ENCODE measurements around the gene STRAP. TPM values are rescaled to one million over a fixed set of nuclear protein-coding genes. Genes with fewer than 3 reads are reported as not detected.

STRAP gene
- total and polyA plus RNA-seq, 2 experiments from 2014 or later, result 229 to 403 TPM

GRCh38 chr12:15834575-15834974 lies 47.6 kb upstream of the STRAP start (continued):
- TF ChIP-seq ZNF462 (CRISPR knock-in tag; IDR thresholded peaks at IDR 0.05) (no peak), ZNF331 (CRISPR knock-in tag; IDR thresholded peaks at IDR 0.05; ENCODE audit: low read depth) (no peak), NANOG (IDR thresholded peaks at IDR 0.05; ENCODE audit: borderline replicate concordance) (no peak), ETS1 (IDR thresholded peaks at IDR 0.05) (no peak), POLR2AphosphoS5 (IDR thresholded peaks at IDR 0.05; ENCODE audit: low read depth) (no peak), CTCF (conservative IDR thresholded peaks at IDR 0.05; ENCODE audit: low read depth in 2 of 2) (no peak), JUNB (IDR thresholded peaks at IDR 0.05; ENCODE audit: unreplicated experiment) (no peak)
